Measurements from ENCODE around the gene ATG2A.

Gene ATG2A

GRCh38 chr11:64892838-64893193 lies 24.2 kb downstream of the ATG2A start:
- no peak for TF ChIP-seq CTCF (IDR thresholded peaks at IDR 0.05)
- peaks cover 0 to 8% (median 4%) of the 10 kb centered on the region in 4 donors for H3K4me1 ChIP-seq
- H3K27ac ChIP-seq, result no peak overlapping the region
- no peaks in the 10 kb centered on the region for H3K27me3 ChIP-seq
- intact Hi-C loops (cut with DNase I; ENCODE audit: low total_unique reads), result loop anchor here (5.0 kb wide), 1 partner anchor 106 kb away; no protein-coding TSS in a partner anchor
- no peak for DNase-seq
- H3K36me3 ChIP-seq, result peaks cover 0 to 34% (median 28%) of the 10 kb centered on the region in 3 donors
- no peaks in the 10 kb centered on the region for H3K9me3 ChIP-seq
- H3K4me3 ChIP-seq, result no peak overlapping the region

- Histone ChIP-seq H3K27ac (no peak overlapping the region), H3K36me3 (peaks cover 0 to 30% (median 24%) of the 10 kb centered on the region in 3 donors), H3K4me1 (peaks cover 0 to 12% (median 8%) of the 10 kb centered on the region in 4 donors), H3K9me3 (no peaks in the 10 kb centered on the region), H3K27me3 (no peaks in the 10 kb centered on the region), H3K4me3 (no peak overlapping the region)
- TF ChIP-seq CTCF (IDR thresholded peaks at IDR 0.05), result no peak
- no peak for DNase-seq
- intact Hi-C loops (cut with DNase I; ENCODE audit: low total_unique reads), result loop anchor here (5.0 kb wide), 1 partner anchor 105 kb away; no protein-coding TSS in a partner anchor
Observed at GRCh38 chr11:64892411-64892831, 24.6 kb downstream of the ATG2A start.

GRCh38 chr11:64891880-64892279 lies 25.1 kb downstream of the ATG2A start:
- Histone ChIP-seq H3K36me3 (peaks cover 0 to 25% (median 18%) of the 10 kb centered on the region in 3 donors), H3K4me1 (peaks cover 0 to 17% (median 8%) of the 10 kb centered on the region in 4 donors), H3K9me3 (no peaks in the 10 kb centered on the region), H3K27ac (no peak overlapping the region), H3K27me3 (no peaks in the 10 kb centered on the region), H3K4me3 (no peak overlapping the region)
- intact Hi-C loops (cut with DNase I; ENCODE audit: low total_unique reads), result loop anchor here (5.0 kb wide), 1 partner anchor 105 kb away; no protein-coding TSS in a partner anchor
- TF ChIP-seq CTCF (IDR thresholded peaks at IDR 0.05), result no peak
- no peak for DNase-seq

GRCh38 chr11:64891215-64891848 lies 25.7 kb downstream of the ATG2A start:
- no peak for DNase-seq
- Histone ChIP-seq H3K27me3 (no peaks in the 10 kb centered on the region), H3K9me3 (no peaks in the 10 kb centered on the region), H3K4me3 (no peak overlapping the region), H3K4me1 (peaks cover 0 to 18% (median 8%) of the 10 kb centered on the region in 4 donors), H3K27ac (no peak overlapping the region), H3K36me3 (peaks cover 0 to 19% (median 13%) of the 10 kb centered on the region in 3 donors)
- intact Hi-C loops (cut with DNase I; ENCODE audit: low total_unique reads), result loop anchor here (5.0 kb wide), 1 partner anchor 104 kb away; no protein-coding TSS in a partner anchor
- no peak for TF ChIP-seq CTCF (IDR thresholded peaks at IDR 0.05)

GRCh38 chr11:64890522-64890939 lies 26.5 kb downstream of the ATG2A start:
- no peak for TF ChIP-seq CTCF (IDR thresholded peaks at IDR 0.05)
- Histone ChIP-seq H3K27me3 (no peaks in the 10 kb centered on the region), H3K4me1 (peaks cover 0 to 18% (median 8%) of the 10 kb centered on the region in 4 donors), H3K4me3 (no peak overlapping the region), H3K36me3 (peaks cover 0 to 11% (median 10%) of the 10 kb centered on the region in 3 donors), H3K27ac (no peak overlapping the region), H3K9me3 (no peaks in the 10 kb centered on the region)
- no peak for DNase-seq
- intact Hi-C loops (cut with DNase I; ENCODE audit: low total_unique reads), result loop anchor here (5.0 kb wide), 1 partner anchor 103 kb away; no protein-coding TSS in a partner anchor
